B cell (primary cell): Measurements from ENCODE around the gene LMO7.

Source experiments
- CTCF ChIP-seq: fragments of 200-600 bp; IDR thresholded peaks from one replicate; pipeline ENCODE4 v1.8.0; 2022; ENCODE audit warnings: antibody characterized with exemption, mild to moderate bottlenecking
- EZH2 ChIP-seq: IDR thresholded peaks from 2 replicates; pipeline ENCODE4 v1.6.1; 2012; ENCODE audit warnings: borderline replicate concordance, low read depth, mild to moderate bottlenecking, moderate library complexity, low read length; ENCODE audit not compliant: insufficient read depth, poor library complexity, severe bottlenecking

GRCh38 chr13:75636436-75637180 is 478 bp downstream of the LMO7 start:
- TF ChIP-seq CTCF: no peak
- no peak for TF ChIP-seq EZH2
